GM15510 (cell line): ENCODE data around the gene RIPOR3.

Source experiments
- POLR2A ChIP-seq: IDR thresholded peaks from 3 replicates; pipeline ENCODE4 v1.6.1; 2011; ENCODE audit warnings: borderline replicate concordance; ENCODE audit not compliant: insufficient read length; ENCODE audit errors: extremely low read depth

The RIPOR3 gene

GRCh38 chr20:50690650-50691572 is at the start of gene RIPOR3:
RIPOR3 (minus strand) TSS chr20:50691542; CDS start chr20:50691128, 414 bp downstream.
- no peak for TF ChIP-seq POLR2A

- no peak for TF ChIP-seq POLR2A
These were observed 46.0 kb upstream of the RIPOR3 start for GRCh38 chr20:50737352-50737751.

GRCh38 chr20:50735813-50736212 is 44.5 kb upstream of the RIPOR3 start:
- TF ChIP-seq POLR2A = no peak

GRCh38 chr20:50734730-50735679 is 43.7 kb upstream of the RIPOR3 start:
- TF ChIP-seq POLR2A = no peak

- no peak for TF ChIP-seq POLR2A
These were observed 42.5 kb upstream of the RIPOR3 start for GRCh38 chr20:50733644-50734349.

GRCh38 chr20:50731930-50732690 is 40.8 kb upstream of the RIPOR3 start:
- no peak for TF ChIP-seq POLR2A

GRCh38 chr20:50731055-50731929 is 40.0 kb upstream of the RIPOR3 start, which contains the start of gene PARD6B:
PARD6B (plus strand) TSS chr20:50731580; CDS start chr20:50731787, 207 bp downstream.
- TF ChIP-seq POLR2A = peak; percentile 62

GRCh38 chr20:50730765-50731054 is 39.4 kb upstream of the RIPOR3 start:
- peak; percentile 71 for TF ChIP-seq POLR2A

- TF ChIP-seq POLR2A = no peak
These were observed 38.8 kb upstream of the RIPOR3 start for GRCh38 chr20:50729901-50730764.

- TF ChIP-seq POLR2A = no peak
These were observed 37.9 kb upstream of the RIPOR3 start for GRCh38 chr20:50728981-50729874.

- no peak for TF ChIP-seq POLR2A
These were observed 37.2 kb upstream of the RIPOR3 start for GRCh38 chr20:50728486-50728980.
